ENCODE data around the gene MAPKBP1. TPM values are rescaled to one million over a fixed set of nuclear protein-coding genes. Genes with fewer than 3 reads are reported as not detected.
A peak's percentile ranks its signal among the peaks of the same experiment; 100 is the strongest.

MAPKBP1 gene
- polyA plus RNA-seq, 2 of the 4 experiments (the other 2 are of a cell fraction) = 2.5 to 6.1 TPM

DNA sequence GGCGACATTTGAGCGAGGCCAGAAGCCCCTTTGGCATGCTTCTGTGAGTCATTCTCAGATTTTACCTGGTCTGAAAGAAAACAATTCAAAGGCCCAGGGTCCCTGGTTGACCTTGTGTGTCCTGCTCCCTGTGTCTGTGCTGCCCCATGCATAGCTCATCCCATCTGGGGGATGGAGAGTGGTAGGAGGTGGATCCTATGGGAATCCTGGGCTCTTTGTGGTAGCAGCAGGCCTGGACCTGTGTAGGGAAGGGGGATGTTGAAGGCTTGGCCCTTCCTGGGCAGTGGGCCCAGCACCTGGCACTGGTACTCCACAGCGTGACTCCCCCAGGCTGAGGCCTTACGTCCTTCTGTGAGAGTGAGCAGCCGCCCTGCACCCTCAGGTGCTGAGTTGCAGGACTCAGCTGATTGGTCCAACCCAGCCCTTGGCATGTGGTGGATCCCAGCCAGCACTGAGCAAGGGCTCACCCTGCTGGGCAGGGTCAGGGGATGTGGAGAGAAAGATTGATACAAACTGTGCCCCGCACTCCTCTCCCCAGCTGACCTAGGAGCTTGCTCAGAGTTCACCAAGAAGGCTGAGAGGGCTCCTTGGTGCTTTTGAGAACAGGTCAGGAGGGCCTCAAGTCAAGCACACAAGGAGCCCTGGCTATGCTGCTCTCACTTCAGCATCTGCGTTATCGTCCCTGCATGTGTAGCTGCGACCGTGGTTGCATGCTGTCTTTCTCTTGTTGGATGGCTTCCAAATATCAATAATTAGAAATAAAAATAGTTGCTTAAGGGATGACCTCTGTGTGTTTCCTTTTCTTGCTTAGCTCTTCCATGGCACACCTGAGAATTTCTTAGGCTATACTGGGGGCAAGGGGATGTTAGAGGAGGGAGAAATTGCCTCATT is 32.3 kb downstream of the MAPKBP1 start:
- no peak for TF ChIP-seq NFE2L2 (conservative IDR thresholded peaks at IDR 0.05; ENCODE audit: low read length)
- no peak for TF ChIP-seq NR3C1 (IDR thresholded peaks at IDR 0.05)
- no peak for TF ChIP-seq SREBF2 (IDR thresholded peaks at IDR 0.05)
- TF ChIP-seq FOSL2 (IDR thresholded peaks at IDR 0.05) = no peak
- TF ChIP-seq FOSL2 (CRISPR knock-in tag; IDR thresholded peaks at IDR 0.05) = no peak
- TF ChIP-seq, protein P1, sequence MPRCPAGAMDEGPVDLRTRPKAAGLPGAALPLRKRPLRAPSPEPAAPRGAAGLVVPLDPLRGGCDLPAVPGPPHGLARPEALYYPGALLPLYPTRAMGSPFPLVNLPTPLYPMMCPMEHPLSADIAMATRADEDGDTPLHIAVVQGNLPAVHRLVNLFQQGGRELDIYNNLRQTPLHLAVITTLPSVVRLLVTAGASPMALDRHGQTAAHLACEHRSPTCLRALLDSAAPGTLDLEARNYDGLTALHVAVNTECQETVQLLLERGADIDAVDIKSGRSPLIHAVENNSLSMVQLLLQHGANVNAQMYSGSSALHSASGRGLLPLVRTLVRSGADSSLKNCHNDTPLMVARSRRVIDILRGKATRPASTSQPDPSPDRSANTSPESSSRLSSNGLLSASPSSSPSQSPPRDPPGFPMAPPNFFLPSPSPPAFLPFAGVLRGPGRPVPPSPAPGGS (IDR thresholded peaks at IDR 0.05) = no peak
- TF ChIP-seq EHF (CRISPR knock-in tag; IDR thresholded peaks at IDR 0.05) = no peak
- no peak for TF ChIP-seq SMC3 (IDR thresholded peaks at IDR 0.05)
- TF ChIP-seq HOXB5 (CRISPR knock-in tag; IDR thresholded peaks at IDR 0.05) = no peak
- TF ChIP-seq GATA3 (IDR thresholded peaks at IDR 0.05; ENCODE audit: borderline replicate concordance) = no peak
- TF ChIP-seq, protein P2, sequence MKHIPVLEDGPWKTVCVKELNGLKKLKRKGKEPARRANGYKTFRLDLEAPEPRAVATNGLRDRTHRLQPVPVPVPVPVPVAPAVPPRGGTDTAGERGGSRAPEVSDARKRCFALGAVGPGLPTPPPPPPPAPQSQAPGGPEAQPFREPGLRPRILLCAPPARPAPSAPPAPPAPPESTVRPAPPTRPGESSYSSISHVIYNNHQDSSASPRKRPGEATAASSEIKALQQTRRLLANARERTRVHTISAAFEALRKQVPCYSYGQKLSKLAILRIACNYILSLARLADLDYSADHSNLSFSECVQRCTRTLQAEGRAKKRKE (CRISPR knock-in tag; IDR thresholded peaks at IDR 0.05; ENCODE audit: low read depth) = no peak
- TF ChIP-seq NPAS2 (CRISPR knock-in tag; IDR thresholded peaks at IDR 0.05; ENCODE audit: borderline replicate concordance) = no peak
- no peak for TF ChIP-seq TP53 (CRISPR knock-in tag; IDR thresholded peaks at IDR 0.05)
- TF ChIP-seq POLR2A (IDR thresholded peaks at IDR 0.05; ENCODE audit: low read length) = no peak
- no peak for TF ChIP-seq RFX5 (IDR thresholded peaks at IDR 0.05)
- TF ChIP-seq EP300 (IDR thresholded peaks at IDR 0.05) = no peak
- TF ChIP-seq HDAC2 (IDR thresholded peaks at IDR 0.05) = no peak
- no peak for TF ChIP-seq PHF8 (IDR thresholded peaks at IDR 0.05; ENCODE audit: borderline replicate concordance, low read depth)
- no peak for TF ChIP-seq KDM1A (IDR thresholded peaks at IDR 0.05; ENCODE audit: low read depth)
- ATAC-seq (peak in 1 of 2 experiments; percentile 51; a peak in 3 of 6 replicates), FAIRE-seq (no peak), DNase-seq (ENCODE audit: low read depth in 1 of 2, low spot score in 1 of 2) (no peak)
- Histone ChIP-seq H3K27ac (no peak overlapping the region), H3K4me3 (no peak overlapping the region), H3K4me1 (no peaks in the 10 kb centered on the region), H3K9me3 (no peaks in the 10 kb centered on the region), H3K4me2 (no peak overlapping the region)
- 92% methylated on average over 7 of the region's 10 CpGs for WGBS (ENCODE audit: missing lambda C conversion rate)
- CTCF ChIA-PET = interaction anchor here (0.7 to 2.0 kb wide), 3 partner anchors 9 to 341 kb away, joined by 3 to 6 read pairs (median 4); no protein-coding TSS in a partner anchor
- POLR2A ChIA-PET = no interaction called here

DNA sequence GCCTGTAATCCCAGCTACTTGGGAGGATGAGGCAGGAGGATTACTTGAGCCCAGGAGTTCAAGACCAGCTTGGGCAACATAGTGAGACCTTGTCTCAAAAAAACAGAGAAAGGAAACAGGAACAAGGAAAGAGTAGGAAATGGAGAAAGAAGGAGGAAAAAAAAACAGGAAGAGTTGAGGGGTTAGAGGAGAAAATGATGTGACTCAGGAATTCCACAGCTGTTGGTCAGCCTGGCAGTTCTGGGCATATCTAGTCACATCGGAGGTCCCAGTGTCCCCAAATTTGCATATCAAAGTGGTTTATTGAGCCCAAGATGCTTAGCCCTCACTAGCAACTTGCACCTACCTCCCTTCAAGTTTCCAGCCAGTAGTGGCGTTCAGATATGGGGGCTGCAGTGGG is 34.8 kb downstream of the MAPKBP1 start:
- H3K4me3 ChIP-seq = no peak overlapping the region
- ChIA-PET POLR2A (no interaction called here), CTCF (interaction anchor here (4.9 to 6.4 kb wide), 2 partner anchors 35 to 343 kb away, joined by 26 to 103 read pairs; partner anchors contain the start of gene MAPKBP1)
- FAIRE-seq (no peak), DNase-seq (ENCODE audit: low read depth in 1 of 2, low spot score in 1 of 2) (no peak), ATAC-seq (no peak)
- WGBS (ENCODE audit: missing lambda C conversion rate) = 55% methylated on average over 2 of the region's 2 CpGs
- no peaks in the 10 kb centered on the region for H3K9me3 ChIP-seq
- H3K4me2 ChIP-seq = no peak overlapping the region
- no peaks in the 10 kb centered on the region for H3K4me1 ChIP-seq
- no peak for TF ChIP-seq RFX5 (IDR thresholded peaks at IDR 0.05)
- TF ChIP-seq, protein P3, sequence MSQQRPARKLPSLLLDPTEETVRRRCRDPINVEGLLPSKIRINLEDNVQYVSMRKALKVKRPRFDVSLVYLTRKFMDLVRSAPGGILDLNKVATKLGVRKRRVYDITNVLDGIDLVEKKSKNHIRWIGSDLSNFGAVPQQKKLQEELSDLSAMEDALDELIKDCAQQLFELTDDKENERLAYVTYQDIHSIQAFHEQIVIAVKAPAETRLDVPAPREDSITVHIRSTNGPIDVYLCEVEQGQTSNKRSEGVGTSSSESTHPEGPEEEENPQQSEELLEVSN (IDR thresholded peaks at IDR 0.05; ENCODE audit: borderline replicate concordance, low read depth) = no peak
- TF ChIP-seq RNF2 (IDR thresholded peaks at IDR 0.05; ENCODE audit: borderline replicate concordance, low read depth) = no peak
- no peak for TF ChIP-seq EHMT2 (IDR thresholded peaks at IDR 0.05; ENCODE audit: low read depth)
- TF ChIP-seq KDM5A (IDR thresholded peaks at IDR 0.05) = no peak
- TF ChIP-seq JUNB (IDR thresholded peaks at IDR 0.05) = no peak
- no peak for TF ChIP-seq CBX2 (IDR thresholded peaks at IDR 0.05; ENCODE audit: borderline replicate concordance, low read depth)
- no peak overlapping the region for H3K27ac ChIP-seq

Data from A549 (cell line).